ENCODE results near the gene IDH3G.
"Not testable (repeated sequence)": the region's sequence is repeated elsewhere in the genome, so short reads cannot be mapped to it uniquely, and the experiment has no call there.

Gene IDH3G
- total RNA-seq: 38.1 reads per million, percentile 62 among the genes with 10 or more reads in this experiment

- peak; percentile 92 for DNase-seq
Measured at GRCh38 chrX:153794018-153794896, at the start of gene IDH3G, which contains the start of gene SSR4. Gene IDH3G (minus strand): TSS chrX:153794375. CDS start chrX:153794326, 49 bp downstream. Gene SSR4 (plus strand): TSS chrX:153794668. CDS start chrX:153794688, 20 bp downstream.

- no peak for DNase-seq
Measured at GRCh38 chrX:153836921-153837320, 42.7 kb upstream of the IDH3G start.

GRCh38 chrX:153832728-153833127 is 38.6 kb upstream of the IDH3G start:
- no peak for DNase-seq

- DNase-seq: no peak
Measured at GRCh38 chrX:153831429-153832150, 37.4 kb upstream of the IDH3G start.

- DNase-seq: no peak
Measured at GRCh38 chrX:153830640-153831428, 36.7 kb upstream of the IDH3G start.

GRCh38 chrX:153829799-153830639 is 35.8 kb upstream of the IDH3G start, which contains the start of gene PDZD4:
Gene PDZD4 (minus strand): TSS chrX:153830544. CDS start chrX:153830298, 246 bp downstream.
- DNase-seq: no peak

GRCh38 chrX:153829549-153829798 is 35.3 kb upstream of the IDH3G start:
- no peak for DNase-seq

GRCh38 chrX:153828723-153829548 is 34.8 kb upstream of the IDH3G start:
- DNase-seq: no peak

GRCh38 chrX:153828308-153828707 is 34.1 kb upstream of the IDH3G start:
- DNase-seq: no peak

GRCh38 chrX:153827903-153828302 is 33.7 kb upstream of the IDH3G start:
- no peak for DNase-seq

- DNase-seq: no peak
Measured at GRCh38 chrX:153827016-153827415, 32.8 kb upstream of the IDH3G start.

GRCh38 chrX:153825042-153825441 is 30.9 kb upstream of the IDH3G start:
- DNase-seq: no peak

GRCh38 chrX:153824348-153824747 is 30.2 kb upstream of the IDH3G start:
- DNase-seq: no peak

- DNase-seq: no peak
Measured at GRCh38 chrX:153821066-153821465, 26.9 kb upstream of the IDH3G start.

GRCh38 chrX:153820601-153821000 is 26.4 kb upstream of the IDH3G start:
- no peak for DNase-seq

- no peak for DNase-seq
Measured at GRCh38 chrX:153819384-153820040, 25.3 kb upstream of the IDH3G start.

- peak; percentile 35 for DNase-seq
Measured at GRCh38 chrX:153818571-153819383, 24.6 kb upstream of the IDH3G start.

- not testable (repeated sequence) for DNase-seq
Measured at GRCh38 chrX:153818064-153818463, 23.9 kb upstream of the IDH3G start.

GRCh38 chrX:153816831-153817690 is 22.9 kb upstream of the IDH3G start:
- no peak for DNase-seq
